22Rv1 (cell line): Measurements from ENCODE around the gene FAAP100.
"Not testable (repeated sequence)": the region's sequence is repeated elsewhere in the genome, so short reads cannot be mapped to it uniquely, and the experiment has no call there.

Experiments
- H3K27ac ChIP-seq: fragments of 450-650 bp; 2 replicates; pipeline ENCODE4 v1.5.1; 2017
- ZFX ChIP-seq: fragments of 450-650 bp; IDR thresholded peaks from 2 replicates; pipeline ENCODE4 v1.6.1; 2017; ENCODE audit warnings: antibody characterized with exemption, borderline replicate concordance
- TF ChIP-seq, protein P1 (sequence below): fragments of 450-650 bp; IDR thresholded peaks from 2 replicates; pipeline ENCODE4 v1.5.1; 2017; ENCODE audit warnings: mild to moderate bottlenecking

Gene FAAP100

DNA sequence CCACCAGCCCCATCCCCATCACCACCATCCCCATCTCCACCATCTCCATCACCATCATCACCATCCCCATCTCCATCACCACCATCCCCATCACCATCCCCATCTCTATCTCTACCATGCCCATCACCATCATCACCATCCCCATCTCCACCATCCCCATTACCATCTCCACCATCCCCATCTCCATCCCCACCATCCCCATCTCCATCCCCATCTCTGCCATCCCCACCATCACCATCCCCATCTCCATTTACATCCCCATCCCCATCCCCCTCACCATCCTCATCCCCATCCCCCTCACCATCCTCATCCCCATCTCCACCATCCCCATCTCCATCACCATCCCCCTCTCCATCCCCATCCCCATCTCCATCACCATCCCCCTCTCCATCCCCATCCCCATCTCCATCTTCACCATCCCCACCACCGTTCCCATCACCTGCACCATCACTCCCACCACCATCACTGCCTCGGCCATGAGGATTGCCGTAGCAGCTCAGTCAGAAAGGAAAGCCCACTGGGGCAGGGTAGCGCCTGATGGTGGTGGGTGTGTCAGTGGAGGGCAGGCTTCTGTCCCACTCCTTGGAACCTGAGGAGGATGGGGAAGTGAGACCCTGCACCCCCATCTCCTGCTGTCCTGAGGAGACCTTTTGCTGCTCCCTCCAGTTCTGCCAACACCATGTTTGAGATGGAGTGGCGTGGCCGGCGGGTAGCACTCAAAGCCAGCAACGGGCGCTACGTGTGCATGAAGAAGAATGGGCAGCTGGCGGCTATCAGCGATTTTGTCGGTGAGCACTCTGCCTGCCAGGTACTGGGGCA, 16.5 kb downstream of the FAAP100 start:
- TF ChIP-seq, protein P1, sequence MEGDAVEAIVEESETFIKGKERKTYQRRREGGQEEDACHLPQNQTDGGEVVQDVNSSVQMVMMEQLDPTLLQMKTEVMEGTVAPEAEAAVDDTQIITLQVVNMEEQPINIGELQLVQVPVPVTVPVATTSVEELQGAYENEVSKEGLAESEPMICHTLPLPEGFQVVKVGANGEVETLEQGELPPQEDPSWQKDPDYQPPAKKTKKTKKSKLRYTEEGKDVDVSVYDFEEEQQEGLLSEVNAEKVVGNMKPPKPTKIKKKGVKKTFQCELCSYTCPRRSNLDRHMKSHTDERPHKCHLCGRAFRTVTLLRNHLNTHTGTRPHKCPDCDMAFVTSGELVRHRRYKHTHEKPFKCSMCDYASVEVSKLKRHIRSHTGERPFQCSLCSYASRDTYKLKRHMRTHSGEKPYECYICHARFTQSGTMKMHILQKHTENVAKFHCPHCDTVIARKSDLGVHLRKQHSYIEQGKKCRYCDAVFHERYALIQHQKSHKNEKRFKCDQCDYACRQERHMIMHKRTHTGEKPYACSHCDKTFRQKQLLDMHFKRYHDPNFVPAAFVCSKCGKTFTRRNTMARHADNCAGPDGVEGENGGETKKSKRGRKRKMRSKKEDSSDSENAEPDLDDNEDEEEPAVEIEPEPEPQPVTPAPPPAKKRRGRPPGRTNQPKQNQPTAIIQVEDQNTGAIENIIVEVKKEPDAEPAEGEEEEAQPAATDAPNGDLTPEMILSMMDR, result no peak
- no peak for TF ChIP-seq ZFX
- H3K27ac ChIP-seq, result no peak overlapping the region

DNA sequence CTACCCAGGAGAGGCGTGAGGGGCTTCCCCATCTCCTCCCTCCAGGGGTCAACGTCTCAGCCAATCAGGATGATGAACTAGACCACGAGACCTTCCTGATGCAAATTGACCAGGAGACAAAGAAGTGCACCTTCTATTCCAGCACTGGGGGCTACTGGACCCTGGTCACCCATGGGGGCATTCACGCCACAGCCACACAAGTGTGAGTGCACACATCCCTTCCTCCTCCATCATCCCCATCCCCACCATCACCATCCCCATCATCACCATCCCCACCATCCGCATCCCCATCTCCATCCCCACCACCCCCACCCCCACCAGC, 17.2 kb downstream of the FAAP100 start:
- H3K27ac ChIP-seq, result no peak overlapping the region
- no peak for TF ChIP-seq ZFX
- TF ChIP-seq, protein P1, result no peak

DNA sequence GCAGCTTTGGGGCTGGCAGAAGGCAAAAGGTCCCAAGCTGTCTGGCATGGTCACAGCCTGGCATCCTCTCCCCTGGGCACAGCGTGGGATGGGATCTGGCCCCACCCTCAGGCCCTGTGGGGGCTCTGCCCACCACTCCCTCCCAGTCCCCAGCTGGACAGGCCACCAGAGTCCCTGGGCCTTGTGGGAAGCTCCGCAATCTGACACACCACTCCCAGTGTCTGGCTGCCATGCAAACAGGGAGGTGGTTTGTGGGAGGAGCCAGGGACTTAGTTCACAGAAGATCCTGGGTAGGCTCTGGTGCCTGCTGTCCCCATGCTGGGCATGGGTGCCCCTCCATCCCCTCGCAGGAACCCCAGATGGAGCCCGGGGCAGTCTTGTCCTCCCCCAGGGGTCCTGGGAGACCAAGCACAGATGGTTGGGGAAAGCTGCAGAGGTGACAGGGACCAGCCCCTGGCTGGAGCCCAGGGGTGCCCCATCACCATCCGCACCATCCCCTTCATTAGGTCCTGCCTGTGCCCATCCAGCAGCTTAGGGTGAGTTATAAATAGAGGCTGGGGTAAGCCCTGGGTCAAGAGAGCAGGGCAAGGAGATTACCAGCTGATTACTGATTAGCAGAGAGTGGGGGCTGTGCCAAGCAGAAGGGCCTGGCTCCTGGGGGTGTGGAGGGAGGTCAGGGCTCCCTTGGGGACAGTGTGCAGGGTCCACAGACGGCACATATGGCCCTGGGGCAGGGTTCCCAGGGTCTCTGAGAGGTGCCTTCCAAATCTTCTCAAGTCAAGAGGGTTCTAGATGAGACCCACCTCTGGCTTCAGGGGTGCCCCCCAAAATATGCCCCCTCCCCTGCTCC, 17.8 kb downstream of the FAAP100 start:
- peak overlapping the region; percentile 34; the same call in 1 of the 2 replicates for H3K27ac ChIP-seq
- TF ChIP-seq, protein P1, result no peak
- TF ChIP-seq ZFX, result no peak

DNA sequence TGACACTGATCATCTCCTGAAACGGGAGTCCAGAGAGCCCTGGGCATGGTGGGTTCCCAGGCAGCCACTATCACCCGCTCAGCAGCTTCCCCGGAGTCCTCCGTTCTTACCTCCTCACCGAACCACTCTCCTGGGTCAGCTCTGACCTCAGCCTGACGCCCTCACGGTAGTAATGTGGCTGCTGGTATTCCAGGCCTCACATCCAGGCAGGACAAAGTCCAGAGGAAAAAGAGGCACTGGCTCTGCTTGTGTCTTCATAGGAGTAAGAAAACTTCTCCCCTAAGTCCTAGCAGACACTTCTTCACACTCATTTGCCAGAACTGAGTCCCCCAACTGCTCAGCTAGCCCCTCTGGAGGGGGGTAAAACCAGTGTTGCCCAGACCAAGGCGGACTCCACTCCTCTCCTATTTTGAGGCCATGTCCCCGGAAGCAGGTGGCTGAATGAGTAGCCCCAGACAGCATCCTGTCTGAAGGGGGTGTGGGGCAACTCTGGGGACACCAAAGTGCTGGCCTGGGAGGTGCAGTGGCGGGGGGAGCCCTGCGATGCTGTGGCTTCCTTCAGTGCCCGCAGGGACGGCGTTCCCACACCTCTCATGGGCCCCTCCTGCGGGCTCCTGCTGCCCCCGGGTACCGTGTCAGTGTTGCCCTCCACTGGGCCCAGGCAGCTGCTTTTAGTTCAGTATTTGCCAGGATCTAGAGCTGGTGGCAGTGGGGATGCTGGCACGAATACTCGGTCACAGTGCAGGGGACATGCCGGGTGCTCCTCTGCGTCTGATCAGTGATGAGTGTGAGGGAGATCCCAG, 18.6 kb downstream of the FAAP100 start:
- peak overlapping the region; percentile 34 for H3K27ac ChIP-seq
- TF ChIP-seq, protein P1, result no peak
- no peak for TF ChIP-seq ZFX

DNA sequence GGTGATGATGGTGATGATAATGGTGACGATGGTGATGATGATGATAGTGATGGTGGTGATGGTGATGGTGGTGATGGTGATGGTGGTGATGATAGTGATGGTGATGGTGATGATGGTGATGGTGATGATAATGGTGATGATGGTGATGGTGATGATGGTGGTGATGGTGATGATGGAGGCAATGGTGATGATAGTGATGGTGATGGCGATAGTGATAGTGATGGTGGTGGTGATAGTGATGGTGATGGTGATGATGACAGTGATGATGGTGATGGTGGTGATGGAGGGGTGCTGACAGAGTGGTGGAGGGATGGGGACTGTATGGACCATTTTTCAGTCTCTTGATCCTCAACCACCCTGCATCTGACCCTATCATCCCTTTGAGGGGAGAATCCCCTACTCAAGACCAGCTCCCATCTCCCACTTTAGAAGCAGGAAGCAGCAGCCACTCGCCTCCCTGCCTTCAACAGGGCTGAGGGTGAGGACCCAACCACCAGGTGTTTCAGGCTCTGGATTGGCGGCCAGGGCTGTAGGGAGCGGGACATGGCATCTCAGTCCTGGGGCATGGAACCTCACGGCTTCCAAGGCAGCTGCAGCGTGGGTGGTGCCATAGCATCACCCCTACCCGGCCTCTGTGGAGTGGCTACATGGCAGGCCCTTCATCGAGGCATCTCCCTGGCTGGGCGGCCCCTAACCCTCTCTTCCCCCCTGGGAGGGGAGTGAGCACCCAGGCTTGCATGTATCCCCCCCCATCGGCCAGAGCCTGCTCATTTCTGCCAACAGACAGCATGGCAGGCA, 19.5 kb downstream of the FAAP100 start:
- TF ChIP-seq, protein P1, result no peak
- TF ChIP-seq ZFX, result no peak
- H3K27ac ChIP-seq, result peak overlapping the region; percentile 34

- H3K27ac ChIP-seq, result not testable (repeated sequence)
Measured at GRCh38 chr17:81531998-81532404, 20.2 kb downstream of the FAAP100 start.

DNA sequence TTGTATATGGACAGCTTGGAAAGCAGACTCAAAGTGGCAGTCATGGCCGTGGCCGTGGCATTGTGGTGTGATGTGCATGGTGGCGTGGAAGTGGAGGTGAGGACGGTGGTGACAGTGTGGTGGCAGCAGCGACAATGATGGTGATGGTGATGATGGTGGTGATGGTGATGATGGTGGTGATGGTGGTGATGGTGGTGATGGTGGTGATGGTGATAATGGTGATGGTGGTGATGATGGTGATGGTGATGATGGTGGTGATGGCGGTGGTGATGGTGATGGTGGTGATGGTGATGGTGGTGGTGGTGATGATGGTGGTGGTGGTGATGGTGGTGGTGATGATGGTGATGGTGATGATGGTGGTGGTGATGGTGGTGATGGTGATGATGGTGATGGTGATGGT, 21.1 kb downstream of the FAAP100 start:
- H3K27ac ChIP-seq, result not testable (repeated sequence)
